Endodermal cell (in vitro differentiated cells): Measurements from ENCODE around the gene LMX1B. TPM values are rescaled to one million over a fixed set of nuclear protein-coding genes. Genes with fewer than 3 reads are reported as not detected.
A peak's percentile ranks its signal among the peaks of the same experiment; 100 is the strongest.

Experiments
- DNase-seq: peaks from one replicate; pipeline ENCODE4 v3.0.0-alpha.2; 2017
- H3K27ac ChIP-seq: 2 replicates; pipeline ENCODE4 v1.5.1; 2013; ENCODE audit warnings: mild to moderate bottlenecking, low read depth, low read length, moderate library complexity
- H3K27me3 ChIP-seq: 2 replicates; pipeline ENCODE4 v1.6.1; 2013; ENCODE audit warnings: mild to moderate bottlenecking, low read length, moderate library complexity; ENCODE audit not compliant: insufficient read depth, control insufficient read depth, poor library complexity, severe bottlenecking
- H3K36me3 ChIP-seq: 2 replicates; pipeline ENCODE4 v1.7.0; 2013; ENCODE audit warnings: mild to moderate bottlenecking, low read length, moderate library complexity; ENCODE audit not compliant: control insufficient read depth, insufficient read depth
- H3K4me1 ChIP-seq: one replicate; pipeline ENCODE4 v1.7.0; 2013; ENCODE audit warnings: low read length; ENCODE audit not compliant: control insufficient read depth, insufficient read depth
- H3K4me3 ChIP-seq: 2 replicates; pipeline ENCODE4 v1.5.1; 2013; ENCODE audit warnings: mild to moderate bottlenecking, low read length, moderate library complexity
- H3K9ac ChIP-seq: 2 replicates; pipeline ENCODE4 v1.6.1; 2013; ENCODE audit warnings: mild to moderate bottlenecking, low read length, moderate library complexity; ENCODE audit not compliant: poor library complexity, severe bottlenecking; ENCODE audit errors: extremely low read depth
- H3K9me3 ChIP-seq: 2 replicates; pipeline ENCODE4 v1.6.1; 2013; ENCODE audit warnings: mild to moderate bottlenecking, low read length, moderate library complexity; ENCODE audit not compliant: control insufficient read depth
- H3K27ac Mint-ChIP-seq: 2 replicates; pipeline ENCODE4 v1.8.0; 2020; ENCODE audit warnings: mixed read lengths
- H3K27me3 Mint-ChIP-seq: 2 replicates; pipeline ENCODE4 v1.8.0; 2021; ENCODE audit warnings: mild to moderate bottlenecking, mixed read lengths; ENCODE audit not compliant: insufficient read depth
- H3K36me3 Mint-ChIP-seq: 2 replicates; pipeline ENCODE4 v1.8.0; 2020; ENCODE audit warnings: low read depth, mixed read lengths
- H3K4me1 Mint-ChIP-seq: 2 replicates; pipeline ENCODE4 v1.8.0; 2020; ENCODE audit warnings: mixed read lengths
- H3K4me3 Mint-ChIP-seq: 2 replicates; pipeline ENCODE4 v1.8.0; 2020; ENCODE audit warnings: mild to moderate bottlenecking, moderate library complexity, mixed read lengths
- H3K9me3 Mint-ChIP-seq: 2 replicates; pipeline ENCODE4 v1.8.0; 2020; ENCODE audit warnings: mild to moderate bottlenecking, mixed read lengths
- CTCF ChIP-seq: fragments of 200-600 bp; sonication (generic); conservative IDR thresholded peaks from 2 replicates; pipeline ENCODE4 v1.5.0; 2021; ENCODE audit warnings: antibody characterized with exemption, mild to moderate bottlenecking
- WGBS, 2 experiments: methylation state at CpG; one replicate each; pipeline versions ENCODE4 v1.1.5 to v1.1.7; 2013; ENCODE audit warnings: missing lambda C conversion rate in 2 of 2, mixed read lengths in 1 of 2; ENCODE audit not compliant: insufficient coverage in 1 of 2, insufficient read length in 1 of 2; 5-methylcytosine and 5-hydroxymethylcytosine counted together
- total RNA-seq, 2 donors: library from RNA; stranded (reverse); fragmentation: NEBNext Ultra II Directional in 1 of 2; extraction: Animal tissue kit (Norgen Biotek cat#: 25700) in 1 of 2; gene quantifications; 2 replicates in 1 of 2; 3 replicates in 1 of 2; pipeline ENCODE4 v1.2.1, GENCODE V29; 2021

LMX1B gene
- total RNA-seq, 2 donors from 2014 or later: 11.1 to 11.4 TPM

- Mint-ChIP-seq H3K27me3 (peaks cover 100% of the 10 kb centered on the region), H3K9me3 (no peaks in the 10 kb centered on the region), H3K36me3 (peaks cover 2% of the 10 kb centered on the region), H3K27ac (peak overlapping the region; percentile 13), H3K4me1 (peaks cover 36% of the 10 kb centered on the region), H3K4me3 (peak overlapping the region; percentile 57)
- Histone ChIP-seq H3K4me1 (peaks cover 36% of the 10 kb centered on the region), H3K36me3 (no peaks in the 10 kb centered on the region), H3K27ac (no peak overlapping the region), H3K9me3 (no peaks in the 10 kb centered on the region), H3K9ac (no peak overlapping the region), H3K27me3 (peaks cover 100% of the 10 kb centered on the region), H3K4me3 (peak overlapping the region; percentile 75)
- no peak for TF ChIP-seq CTCF
- DNase-seq: peak; percentile 82
- 3 to 4% methylated on average over 35 to 64 of the region's 64 CpGs for WGBS, 2 experiments
These were observed 11.8 kb downstream of the LMX1B start for GRCh38 chr9:126625329-126626126.

GRCh38 chr9:126626127-126626925, 12.6 kb downstream of the LMX1B start:
- no peak overlapping the region for H3K27ac Mint-ChIP-seq
- H3K4me3 Mint-ChIP-seq: peak overlapping the region; percentile 57

GRCh38 chr9:126626926-126627233, 13.2 kb downstream of the LMX1B start:
- no peak overlapping the region for H3K9ac ChIP-seq
- H3K27ac Mint-ChIP-seq: no peak overlapping the region
- H3K27me3 ChIP-seq: peaks cover 96% of the 10 kb centered on the region
- no peaks in the 10 kb centered on the region for H3K36me3 ChIP-seq
- H3K4me1 ChIP-seq: peaks cover 40% of the 10 kb centered on the region
- H3K27ac ChIP-seq: no peak overlapping the region
- no peaks in the 10 kb centered on the region for H3K9me3 Mint-ChIP-seq
- no peak overlapping the region for H3K4me3 ChIP-seq
- DNase-seq: peak; percentile 67
- peaks cover 96% of the 10 kb centered on the region for H3K27me3 Mint-ChIP-seq
- TF ChIP-seq CTCF: no peak
- no peaks in the 10 kb centered on the region for H3K9me3 ChIP-seq
- H3K4me1 Mint-ChIP-seq: peaks cover 27% of the 10 kb centered on the region
- peak overlapping the region; percentile 57 for H3K4me3 Mint-ChIP-seq
- H3K36me3 Mint-ChIP-seq: no peaks in the 10 kb centered on the region
- WGBS, 2 experiments: 28 to 34% methylated on average over 14 of the region's 14 CpGs

More at GRCh38 chr9:126626127-126626925, 12.6 kb downstream of the LMX1B start:
- H3K4me3 ChIP-seq: peak overlapping the region; percentile 75
- H3K9ac ChIP-seq: no peak overlapping the region
- H3K9me3 ChIP-seq: no peaks in the 10 kb centered on the region
- peaks cover 97% of the 10 kb centered on the region for H3K27me3 ChIP-seq
- peak overlapping the region; percentile 43 for H3K27ac ChIP-seq
- H3K36me3 ChIP-seq: no peaks in the 10 kb centered on the region
- H3K4me1 Mint-ChIP-seq: peaks cover 32% of the 10 kb centered on the region
- peaks cover 41% of the 10 kb centered on the region for H3K4me1 ChIP-seq
- 3 to 8% methylated on average over 36 to 55 of the region's 56 CpGs for WGBS, 2 experiments
- no peak for TF ChIP-seq CTCF
- H3K27me3 Mint-ChIP-seq: peaks cover 96% of the 10 kb centered on the region
- DNase-seq: peak; percentile 81
- no peaks in the 10 kb centered on the region for H3K36me3 Mint-ChIP-seq
- H3K9me3 Mint-ChIP-seq: no peaks in the 10 kb centered on the region
